ENCODE measurements around the gene CMTM4.
"Not testable (repeated sequence)": the region's sequence is repeated elsewhere in the genome, so short reads cannot be mapped to it uniquely, and the experiment has no call there.

The CMTM4 gene

DNA sequence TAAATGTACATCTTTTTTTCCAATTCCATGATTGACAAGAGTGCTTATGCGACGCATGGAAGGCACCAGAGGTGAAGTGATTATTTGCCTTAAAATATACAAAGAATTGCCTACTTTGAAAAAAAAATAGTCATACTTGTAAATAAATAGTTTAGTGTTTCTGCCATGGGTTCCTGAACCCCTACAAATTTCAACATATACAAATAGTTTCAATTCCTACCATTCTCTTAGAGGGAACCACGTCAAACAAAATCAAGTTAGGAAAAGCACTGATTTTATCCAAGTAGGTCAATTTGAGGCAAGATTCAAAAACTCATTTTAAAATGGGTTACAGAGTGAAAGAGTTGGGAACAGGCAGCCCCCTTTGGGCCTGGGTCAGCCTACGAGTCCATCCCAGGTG is 80.4 kb downstream of the CMTM4 start:
- no peak for DNase-seq (ENCODE audit: low spot score)

DNA sequence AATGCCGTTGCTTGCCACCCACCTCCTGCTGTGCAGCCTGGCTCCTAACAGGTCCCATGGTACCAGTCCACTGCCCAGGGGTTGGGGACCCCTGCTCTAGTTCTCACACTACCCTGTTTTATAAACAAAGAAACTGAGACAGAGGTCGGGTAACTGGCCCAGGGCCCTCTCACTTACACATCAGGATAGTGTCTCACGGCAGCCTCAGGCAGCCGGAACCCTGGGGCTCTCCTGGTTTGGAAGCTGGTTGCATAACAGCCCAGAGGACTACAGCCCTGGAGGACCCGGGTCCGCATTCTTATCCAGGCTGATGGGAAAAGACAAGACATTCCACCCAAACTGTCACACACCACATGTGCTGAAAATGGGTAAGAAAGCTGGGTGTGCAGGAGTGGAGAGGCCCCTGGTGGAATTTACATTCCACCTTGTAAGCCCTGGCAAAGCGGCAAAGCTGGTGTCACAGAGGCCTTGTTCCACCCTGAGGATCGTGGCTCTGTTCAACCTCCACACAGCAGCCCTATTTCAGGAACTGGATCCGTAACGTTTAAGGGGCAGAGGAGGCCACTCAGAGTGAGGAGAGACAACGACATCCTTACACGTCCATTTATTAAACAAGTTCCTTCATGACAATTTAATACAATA is 82.3 kb downstream of the CMTM4 start:
- DNase-seq (ENCODE audit: low spot score): no peak

GRCh38 chr16:66612422-66612821 is 84.1 kb downstream of the CMTM4 start:
- no peak for DNase-seq (ENCODE audit: low spot score)

- DNase-seq (ENCODE audit: low spot score): not testable (repeated sequence)
These were observed 84.6 kb downstream of the CMTM4 start for GRCh38 chr16:66611911-66612310.

GRCh38 chr16:66610111-66610820 is 86.3 kb downstream of the CMTM4 start:
- no peak for DNase-seq (ENCODE audit: low spot score)

GRCh38 chr16:66609139-66609510 is 87.4 kb downstream of the CMTM4 start:
- DNase-seq (ENCODE audit: low spot score): no peak

- peak; percentile 86 for DNase-seq (ENCODE audit: low spot score)
These were observed 88.1 kb downstream of the CMTM4 start for GRCh38 chr16:66608241-66609138.

GRCh38 chr16:66605979-66606751 is 90.4 kb downstream of the CMTM4 start:
- DNase-seq (ENCODE audit: low spot score): peak; percentile 62

DNA sequence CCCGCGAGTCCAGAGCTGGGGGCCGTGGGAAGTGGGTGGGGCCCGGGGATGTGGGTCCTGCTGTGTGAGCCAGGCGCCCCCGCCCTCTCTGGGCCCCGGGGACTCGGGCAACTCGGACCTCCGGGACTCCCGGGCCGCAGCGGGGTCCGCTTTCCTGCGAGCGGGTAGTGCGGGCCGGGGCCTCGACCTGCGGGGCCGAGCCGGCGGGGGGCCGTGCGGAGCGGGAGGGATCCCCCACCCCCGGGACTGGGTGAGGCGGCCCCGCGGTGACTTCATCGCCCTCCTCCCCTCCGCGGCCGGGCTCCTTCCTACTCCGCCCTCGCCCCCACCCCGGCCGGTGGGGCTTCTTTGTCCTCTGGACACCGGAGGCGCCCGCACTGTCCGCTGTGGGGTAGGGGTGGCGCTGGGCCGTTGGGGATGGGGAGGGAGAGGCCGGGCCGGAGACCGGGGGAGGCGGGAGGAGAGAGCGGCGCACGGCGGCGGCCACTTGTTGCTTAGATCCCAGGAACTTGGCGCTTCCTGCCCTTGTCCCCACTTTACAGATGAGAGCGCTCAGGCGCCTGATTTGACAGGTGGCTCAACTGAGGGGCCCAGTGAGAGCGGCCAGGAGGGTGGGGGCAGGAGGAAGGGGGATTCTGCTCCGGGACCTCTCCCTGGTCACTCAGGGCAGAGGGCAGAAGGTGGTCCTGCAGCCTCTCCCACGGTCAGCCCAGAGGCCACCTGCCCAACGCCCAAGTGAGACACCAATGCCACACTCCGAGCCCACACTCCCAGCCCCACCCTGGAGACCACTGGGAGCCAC is 91.2 kb downstream of the CMTM4 start:
- peak; percentile 51 for DNase-seq (ENCODE audit: low spot score)

DNA sequence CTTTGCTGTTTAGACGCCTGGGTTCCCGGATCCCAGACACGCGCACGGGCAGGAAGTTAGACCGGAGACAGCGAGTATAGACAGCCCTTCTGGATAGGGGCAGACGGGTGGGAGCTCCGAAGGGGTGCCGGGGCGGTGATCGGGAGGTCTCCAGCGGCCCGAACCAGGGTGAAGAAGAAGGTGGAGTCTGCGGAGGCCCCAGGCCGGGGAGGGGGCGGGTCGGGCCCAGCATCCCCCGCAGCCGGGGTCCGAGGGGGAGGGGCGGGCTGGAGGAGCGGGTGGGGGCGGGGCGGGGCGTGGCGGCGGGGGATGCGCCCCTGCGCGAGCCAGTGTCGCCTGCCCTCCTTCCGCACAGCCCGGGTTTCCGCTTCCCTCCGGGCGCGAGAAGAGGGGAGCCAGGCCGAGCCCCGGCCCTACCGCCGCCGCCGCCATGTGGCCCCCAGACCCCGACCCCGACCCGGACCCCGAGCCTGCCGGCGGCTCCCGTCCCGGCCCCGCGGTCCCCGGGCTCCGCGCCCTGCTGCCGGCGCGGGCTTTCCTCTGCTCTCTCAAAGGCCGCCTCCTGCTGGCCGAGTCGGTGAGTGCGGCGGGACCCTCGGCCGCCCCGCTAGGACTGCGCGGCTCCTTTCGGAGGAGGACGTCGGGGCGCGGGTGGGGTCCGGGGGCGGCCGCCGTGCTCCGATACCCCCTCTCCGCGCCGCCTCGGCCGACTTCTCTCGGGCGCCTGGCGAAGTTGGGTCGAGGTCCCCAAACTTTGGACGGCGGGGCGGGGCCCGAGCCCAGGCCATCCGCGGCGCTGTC is 92.0 kb downstream of the CMTM4 start, which contains the start of gene CMTM3:
Gene CMTM3 (plus strand): TSS at position 329 of the 801 bp plus-strand sequence. CDS start 102 bp downstream, at position 431.
- DNase-seq (ENCODE audit: low spot score): peak; percentile 57

DNA sequence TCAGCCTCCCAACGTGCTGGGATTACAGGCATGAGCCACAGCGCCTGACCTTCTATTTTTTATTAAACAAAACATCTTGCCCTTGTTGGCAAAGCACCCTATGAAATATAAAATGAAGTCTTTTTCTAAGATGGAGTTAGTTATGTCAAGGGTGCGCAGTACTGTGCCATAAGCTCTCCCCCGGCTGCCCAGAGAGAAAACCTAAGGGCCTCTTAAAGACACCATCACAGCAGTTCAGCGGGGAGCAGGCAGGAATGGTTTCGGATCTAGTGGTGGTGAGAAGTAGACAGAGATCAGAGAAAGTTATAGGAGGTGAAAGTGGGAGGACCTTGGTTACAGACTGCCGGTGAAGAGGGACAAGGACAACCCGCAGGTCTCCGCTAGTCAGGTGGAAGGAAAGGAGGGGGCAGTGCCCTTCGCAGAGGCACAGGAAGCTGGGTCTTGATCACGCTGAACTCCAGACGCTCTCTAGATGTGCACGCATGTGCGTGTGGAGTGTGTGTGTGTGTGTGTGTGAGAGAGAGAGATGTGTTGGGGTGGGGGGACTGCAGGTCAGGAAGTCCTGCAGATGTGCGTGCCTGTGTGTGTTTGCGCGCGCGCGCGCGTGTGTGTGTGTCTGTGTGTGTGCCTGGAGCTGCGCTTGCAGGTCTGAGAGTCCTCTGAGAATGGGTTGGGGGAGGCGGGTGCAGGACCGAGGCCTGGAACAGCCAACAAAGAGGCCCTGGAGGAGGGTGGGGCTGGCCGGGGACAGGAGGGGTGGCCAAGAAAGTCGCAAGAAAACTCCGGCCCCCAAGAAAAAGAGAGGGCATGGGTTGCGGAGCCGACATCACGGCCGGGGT is 92.8 kb downstream of the CMTM4 start:
- peak; percentile 60 for DNase-seq (ENCODE audit: low spot score)

- no peak for DNase-seq (ENCODE audit: low spot score)
These were observed 95.1 kb downstream of the CMTM4 start for GRCh38 chr16:66601471-66601870.

GRCh38 chr16:66600477-66600876 is 96.1 kb downstream of the CMTM4 start:
- DNase-seq (ENCODE audit: low spot score): no peak

- no peak for DNase-seq (ENCODE audit: low spot score)
These were observed 96.8 kb downstream of the CMTM4 start for GRCh38 chr16:66599726-66600125.

DNA sequence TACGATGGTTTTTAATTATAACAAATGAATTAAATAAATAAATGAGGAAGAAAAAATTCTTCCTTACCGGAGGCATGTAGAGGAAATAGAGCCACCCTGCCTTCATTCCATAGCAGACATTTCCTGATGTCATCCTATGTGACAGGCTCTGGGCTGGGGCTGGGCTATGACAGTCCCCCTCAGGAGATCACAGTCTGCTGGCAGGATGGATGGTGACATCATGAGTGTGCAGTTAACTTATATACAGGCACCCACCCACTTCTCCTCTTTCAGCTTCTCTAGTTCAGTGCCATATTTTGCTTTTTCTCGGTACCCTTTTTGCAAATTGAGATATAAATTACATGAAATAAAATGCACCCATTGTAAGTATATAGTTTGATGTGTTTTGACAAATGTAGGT is 98.4 kb downstream of the CMTM4 start:
- no peak for DNase-seq (ENCODE audit: low spot score)

DNA sequence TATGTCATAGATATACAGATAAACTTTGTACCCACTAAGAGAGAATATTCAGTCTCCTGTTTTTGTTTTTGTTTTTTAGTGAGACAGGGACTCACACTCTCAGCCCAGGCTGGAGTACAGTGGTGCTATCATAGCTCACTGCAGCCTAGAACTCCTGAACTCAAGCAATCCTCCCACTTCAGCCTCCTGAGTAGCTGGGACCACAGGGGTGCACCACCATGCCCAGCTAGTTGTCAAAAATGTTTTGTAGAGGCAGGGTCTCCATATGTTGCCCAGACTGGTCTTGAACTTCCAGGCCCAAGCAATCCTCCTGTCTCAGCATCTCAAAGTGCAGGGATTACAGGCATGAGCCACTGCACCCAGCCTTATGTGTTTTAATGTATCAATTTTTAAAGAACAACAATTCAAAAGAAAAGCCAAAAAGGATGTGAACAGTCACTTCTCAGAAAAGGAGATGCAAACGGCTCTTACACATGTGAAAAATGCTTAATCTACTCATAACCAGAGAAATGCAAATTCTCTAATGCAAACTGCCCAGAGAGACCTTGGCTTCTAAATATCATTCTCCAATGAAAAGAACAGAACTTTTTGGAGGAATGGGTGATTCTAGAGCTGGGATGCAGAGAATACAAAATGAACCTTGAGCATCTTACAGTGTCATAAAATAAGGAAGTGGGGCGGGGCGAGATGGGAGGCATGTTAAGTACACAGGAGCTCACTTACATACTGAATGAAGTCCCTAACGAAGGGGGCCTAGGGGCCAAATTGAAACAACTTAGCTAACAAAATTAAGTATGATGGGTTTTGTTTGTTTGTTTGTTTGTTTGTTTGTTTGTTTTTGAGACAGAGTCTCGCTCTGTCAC is 99.3 kb downstream of the CMTM4 start:
- no peak for DNase-seq (ENCODE audit: low spot score)

GRCh38 chr16:66596559-66596958 is 100.0 kb downstream of the CMTM4 start:
- DNase-seq (ENCODE audit: low spot score): not testable (repeated sequence)

DNA sequence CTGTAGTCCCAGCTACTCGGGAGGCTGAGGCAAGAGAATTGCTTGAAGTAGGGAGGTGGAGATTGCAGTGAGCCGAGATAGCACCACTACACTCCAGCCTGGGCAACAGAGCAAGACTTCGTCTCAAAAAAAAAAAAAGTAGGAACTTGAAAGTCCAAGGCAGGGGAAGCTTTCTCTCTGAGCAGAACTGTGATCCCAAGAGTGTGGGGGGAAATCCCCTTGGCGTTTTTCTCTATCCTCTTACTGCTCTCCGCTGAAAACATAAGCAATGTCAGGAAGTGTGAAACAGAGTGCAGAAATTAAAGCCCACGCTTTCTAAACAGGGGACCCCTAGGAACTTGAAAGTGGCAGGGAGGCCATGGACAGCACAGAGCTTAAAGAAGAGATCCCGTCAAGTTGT is 101.8 kb downstream of the CMTM4 start:
- no peak for DNase-seq (ENCODE audit: low spot score)

Measured in RKO (cell line).